Measurements from ENCODE around the gene HECW1.

Gene HECW1

GRCh38 chr7:43292384-43292783, 179.9 kb downstream of the HECW1 start:
- no peak overlapping the region for H3K18ac ChIP-seq (ENCODE audit: low read length)
- no peaks in the 10 kb centered on the region for H3K36me3 ChIP-seq (ENCODE audit: control insufficient read depth, insufficient read depth, low read length)
- H3K23ac ChIP-seq (ENCODE audit: low read length): no peak overlapping the region
- DNase-seq: no peak
- H3K27me3 ChIP-seq (ENCODE audit: insufficient read depth, low read length, poor library complexity): no peaks in the 10 kb centered on the region
- H3K9ac ChIP-seq (ENCODE audit: low read length): no peak overlapping the region
- H2AK5ac ChIP-seq (ENCODE audit: low read length): no peak overlapping the region
- no peak overlapping the region for H4K8ac ChIP-seq (ENCODE audit: low read depth, low read length)
- no peak overlapping the region for H2BK120ac ChIP-seq (ENCODE audit: low read depth, low read length)
- H2BK5ac ChIP-seq (ENCODE audit: low read length): no peak overlapping the region
- no peak overlapping the region for H3K56ac ChIP-seq (ENCODE audit: low read length)
- peaks cover 7% of the 10 kb centered on the region for H3K4me1 ChIP-seq (ENCODE audit: control insufficient read depth, low read depth, low read length)
- H3K4me3 ChIP-seq (ENCODE audit: low read length): no peak overlapping the region
- no peak overlapping the region for H3K4ac ChIP-seq (ENCODE audit: low read depth, low read length)
- no peak overlapping the region for H3K27ac ChIP-seq (ENCODE audit: low read depth, low read length)
- H2BK15ac ChIP-seq (replicated peaks; ENCODE audit: low read depth): no peak overlapping the region
- no peaks in the 10 kb centered on the region for H3K79me2 ChIP-seq (ENCODE audit: control insufficient read depth, insufficient read depth, low read length)
- no peak overlapping the region for H4K5ac ChIP-seq (ENCODE audit: low read length)
- no peaks in the 10 kb centered on the region for H3K79me1 ChIP-seq (ENCODE audit: low read length)
- no peak overlapping the region for H3K4me2 ChIP-seq (ENCODE audit: low read length)
- no CpG with 5 or more reads among the region's 1 CpG for WGBS (ENCODE audit: extremely low coverage, insufficient coverage, low lambda C conversion rate)

GRCh38 chr7:43294080-43294630, 181.7 kb downstream of the HECW1 start:
- Histone ChIP-seq H3K79me2 (ENCODE audit: control insufficient read depth, insufficient read depth, low read length) (no peaks in the 10 kb centered on the region), H4K8ac (ENCODE audit: low read depth, low read length) (no peak overlapping the region), H2AK5ac (ENCODE audit: low read length) (no peak overlapping the region), H3K4me2 (ENCODE audit: low read length) (no peak overlapping the region), H3K4me3 (ENCODE audit: low read length) (no peak overlapping the region), H4K5ac (ENCODE audit: low read length) (no peak overlapping the region), H2BK15ac (replicated peaks; ENCODE audit: low read depth) (no peak overlapping the region), H3K4ac (ENCODE audit: low read depth, low read length) (no peak overlapping the region), H2BK120ac (ENCODE audit: low read depth, low read length) (peak overlapping the region; percentile 39), H2BK5ac (ENCODE audit: low read length) (peak overlapping the region; percentile 49), H3K18ac (ENCODE audit: low read length) (peak overlapping the region; percentile 5), H3K27me3 (ENCODE audit: insufficient read depth, low read length, poor library complexity) (no peaks in the 10 kb centered on the region), H3K27ac (ENCODE audit: low read depth, low read length) (peak overlapping the region; percentile 38), H3K23ac (ENCODE audit: low read length) (no peak overlapping the region), H3K36me3 (ENCODE audit: control insufficient read depth, insufficient read depth, low read length) (no peaks in the 10 kb centered on the region), H3K56ac (ENCODE audit: low read length) (peak overlapping the region; percentile 47), H3K79me1 (ENCODE audit: low read length) (no peaks in the 10 kb centered on the region), H3K9ac (ENCODE audit: low read length) (no peak overlapping the region), H3K4me1 (ENCODE audit: control insufficient read depth, low read depth, low read length) (peaks cover 7% of the 10 kb centered on the region)
- no CpG with 5 or more reads among the region's 5 CpGs for WGBS (ENCODE audit: extremely low coverage, insufficient coverage, low lambda C conversion rate)
- peak; percentile 91 for DNase-seq

GRCh38 chr7:43295429-43295828, 183.0 kb downstream of the HECW1 start:
- H3K79me1 ChIP-seq (ENCODE audit: low read length): no peaks in the 10 kb centered on the region
- no peaks in the 10 kb centered on the region for H3K79me2 ChIP-seq (ENCODE audit: control insufficient read depth, insufficient read depth, low read length)
- no peaks in the 10 kb centered on the region for H3K27me3 ChIP-seq (ENCODE audit: insufficient read depth, low read length, poor library complexity)
- H3K27ac ChIP-seq (ENCODE audit: low read depth, low read length): no peak overlapping the region
- H3K9ac ChIP-seq (ENCODE audit: low read length): no peak overlapping the region
- H3K18ac ChIP-seq (ENCODE audit: low read length): peak overlapping the region; percentile 78
- H2BK15ac ChIP-seq (replicated peaks; ENCODE audit: low read depth): no peak overlapping the region
- H3K4me2 ChIP-seq (ENCODE audit: low read length): no peak overlapping the region
- no CpG with 5 or more reads among the region's 3 CpGs for WGBS (ENCODE audit: extremely low coverage, insufficient coverage, low lambda C conversion rate)
- H3K4me1 ChIP-seq (ENCODE audit: control insufficient read depth, low read depth, low read length): peaks cover 7% of the 10 kb centered on the region
- peak overlapping the region; percentile 48 for H2BK120ac ChIP-seq (ENCODE audit: low read depth, low read length)
- no peak overlapping the region for H2AK5ac ChIP-seq (ENCODE audit: low read length)
- no peak overlapping the region for H4K5ac ChIP-seq (ENCODE audit: low read length)
- no peak overlapping the region for H3K4ac ChIP-seq (ENCODE audit: low read depth, low read length)
- H3K23ac ChIP-seq (ENCODE audit: low read length): no peak overlapping the region
- H4K8ac ChIP-seq (ENCODE audit: low read depth, low read length): no peak overlapping the region
- no peak overlapping the region for H3K4me3 ChIP-seq (ENCODE audit: low read length)
- H2BK5ac ChIP-seq (ENCODE audit: low read length): no peak overlapping the region
- DNase-seq: peak; percentile 79
- H3K56ac ChIP-seq (ENCODE audit: low read length): peak overlapping the region; percentile 17
- H3K36me3 ChIP-seq (ENCODE audit: control insufficient read depth, insufficient read depth, low read length): no peaks in the 10 kb centered on the region

GRCh38 chr7:43296306-43296705, 183.9 kb downstream of the HECW1 start:
- H3K4me3 ChIP-seq (ENCODE audit: low read length): no peak overlapping the region
- no peaks in the 10 kb centered on the region for H3K36me3 ChIP-seq (ENCODE audit: control insufficient read depth, insufficient read depth, low read length)
- no peak overlapping the region for H4K5ac ChIP-seq (ENCODE audit: low read length)
- no peak overlapping the region for H4K8ac ChIP-seq (ENCODE audit: low read depth, low read length)
- peak overlapping the region; percentile 23 for H2AK5ac ChIP-seq (ENCODE audit: low read length)
- H3K4me2 ChIP-seq (ENCODE audit: low read length): no peak overlapping the region
- H3K23ac ChIP-seq (ENCODE audit: low read length): no peak overlapping the region
- WGBS (ENCODE audit: extremely low coverage, insufficient coverage, low lambda C conversion rate): no CpG with 5 or more reads among the region's 6 CpGs
- peak overlapping the region; percentile 26 for H3K56ac ChIP-seq (ENCODE audit: low read length)
- H3K79me1 ChIP-seq (ENCODE audit: low read length): no peaks in the 10 kb centered on the region
- no peak overlapping the region for H3K18ac ChIP-seq (ENCODE audit: low read length)
- H3K4ac ChIP-seq (ENCODE audit: low read depth, low read length): no peak overlapping the region
- no peak overlapping the region for H2BK120ac ChIP-seq (ENCODE audit: low read depth, low read length)
- H2BK5ac ChIP-seq (ENCODE audit: low read length): peak overlapping the region; percentile 7
- H3K79me2 ChIP-seq (ENCODE audit: control insufficient read depth, insufficient read depth, low read length): no peaks in the 10 kb centered on the region
- no peak overlapping the region for H3K9ac ChIP-seq (ENCODE audit: low read length)
- H3K4me1 ChIP-seq (ENCODE audit: control insufficient read depth, low read depth, low read length): peaks cover 7% of the 10 kb centered on the region
- no peak overlapping the region for H3K27ac ChIP-seq (ENCODE audit: low read depth, low read length)
- no peaks in the 10 kb centered on the region for H3K27me3 ChIP-seq (ENCODE audit: insufficient read depth, low read length, poor library complexity)
- H2BK15ac ChIP-seq (replicated peaks; ENCODE audit: low read depth): no peak overlapping the region
- DNase-seq: peak; percentile 65

- H3K79me1 ChIP-seq (ENCODE audit: low read length): no peaks in the 10 kb centered on the region
- no peak overlapping the region for H3K23ac ChIP-seq (ENCODE audit: low read length)
- DNase-seq: no peak
- H4K5ac ChIP-seq (ENCODE audit: low read length): no peak overlapping the region
- no peak overlapping the region for H2BK15ac ChIP-seq (replicated peaks; ENCODE audit: low read depth)
- H2BK120ac ChIP-seq (ENCODE audit: low read depth, low read length): no peak overlapping the region
- no peak overlapping the region for H2AK5ac ChIP-seq (ENCODE audit: low read length)
- H3K4ac ChIP-seq (ENCODE audit: low read depth, low read length): no peak overlapping the region
- no peak overlapping the region for H3K27ac ChIP-seq (ENCODE audit: low read depth, low read length)
- peaks cover 7% of the 10 kb centered on the region for H3K4me1 ChIP-seq (ENCODE audit: control insufficient read depth, low read depth, low read length)
- no peaks in the 10 kb centered on the region for H3K79me2 ChIP-seq (ENCODE audit: control insufficient read depth, insufficient read depth, low read length)
- no peak overlapping the region for H2BK5ac ChIP-seq (ENCODE audit: low read length)
- H3K56ac ChIP-seq (ENCODE audit: low read length): no peak overlapping the region
- no peak overlapping the region for H3K4me2 ChIP-seq (ENCODE audit: low read length)
- no peak overlapping the region for H3K4me3 ChIP-seq (ENCODE audit: low read length)
- H3K9ac ChIP-seq (ENCODE audit: low read length): no peak overlapping the region
- no CpG with 5 or more reads among the region's 8 CpGs for WGBS (ENCODE audit: extremely low coverage, insufficient coverage, low lambda C conversion rate)
- no peaks in the 10 kb centered on the region for H3K27me3 ChIP-seq (ENCODE audit: insufficient read depth, low read length, poor library complexity)
- H3K18ac ChIP-seq (ENCODE audit: low read length): no peak overlapping the region
- H3K36me3 ChIP-seq (ENCODE audit: control insufficient read depth, insufficient read depth, low read length): no peaks in the 10 kb centered on the region
- no peak overlapping the region for H4K8ac ChIP-seq (ENCODE audit: low read depth, low read length)
Observed at GRCh38 chr7:43298617-43299016, 186.2 kb downstream of the HECW1 start.

- DNase-seq: no peak
- no peak overlapping the region for H3K9ac ChIP-seq (ENCODE audit: low read length)
- H3K4ac ChIP-seq (ENCODE audit: low read depth, low read length): no peak overlapping the region
- no peak overlapping the region for H2BK15ac ChIP-seq (replicated peaks; ENCODE audit: low read depth)
- H2BK5ac ChIP-seq (ENCODE audit: low read length): no peak overlapping the region
- H3K4me3 ChIP-seq (ENCODE audit: low read length): no peak overlapping the region
- H3K18ac ChIP-seq (ENCODE audit: low read length): no peak overlapping the region
- no peak overlapping the region for H3K4me2 ChIP-seq (ENCODE audit: low read length)
- H2BK120ac ChIP-seq (ENCODE audit: low read depth, low read length): no peak overlapping the region
- H2AK5ac ChIP-seq (ENCODE audit: low read length): no peak overlapping the region
- H4K8ac ChIP-seq (ENCODE audit: low read depth, low read length): no peak overlapping the region
- no peaks in the 10 kb centered on the region for H3K79me1 ChIP-seq (ENCODE audit: low read length)
- no peaks in the 10 kb centered on the region for H3K36me3 ChIP-seq (ENCODE audit: control insufficient read depth, insufficient read depth, low read length)
- H3K23ac ChIP-seq (ENCODE audit: low read length): no peak overlapping the region
- H3K27me3 ChIP-seq (ENCODE audit: insufficient read depth, low read length, poor library complexity): no peaks in the 10 kb centered on the region
- H4K5ac ChIP-seq (ENCODE audit: low read length): no peak overlapping the region
- WGBS (ENCODE audit: extremely low coverage, insufficient coverage, low lambda C conversion rate): no CpG with 5 or more reads among the region's 3 CpGs
- no peak overlapping the region for H3K56ac ChIP-seq (ENCODE audit: low read length)
- H3K27ac ChIP-seq (ENCODE audit: low read depth, low read length): no peak overlapping the region
- H3K79me2 ChIP-seq (ENCODE audit: control insufficient read depth, insufficient read depth, low read length): no peaks in the 10 kb centered on the region
- peaks cover 2% of the 10 kb centered on the region for H3K4me1 ChIP-seq (ENCODE audit: control insufficient read depth, low read depth, low read length)
Observed at GRCh38 chr7:43300121-43300520, 187.7 kb downstream of the HECW1 start.

Data from mesendoderm (in vitro differentiated cells).